ENCODE results near the gene VEZF1. TPM values are rescaled to one million over a fixed set of nuclear protein-coding genes. Genes with fewer than 3 reads are reported as not detected.

The VEZF1 gene
- total RNA-seq, 2 donors from 2014 or later, result 68.4 to 75.5 TPM

- H3K36me3 ChIP-seq, result no peaks in the 10 kb centered on the region
- no peak for TF ChIP-seq CTCF (IDR thresholded peaks at IDR 0.05)
- no peaks in the 10 kb centered on the region for H3K4me1 ChIP-seq (ENCODE audit: control insufficient read depth in 1 of 2, low read depth in 2 of 2)
- DNase-seq (ENCODE audit: low spot score), result no peak
- no peak for ATAC-seq (ENCODE audit: insufficient number of reproducible peaks, low FRiP score, low read depth)
- no peak overlapping the region for H3K27ac ChIP-seq
- H3K4me3 ChIP-seq, result no peak overlapping the region
- H3K9me3 ChIP-seq, result no peaks in the 10 kb centered on the region
- no peaks in the 10 kb centered on the region for H3K27me3 ChIP-seq (replicated peaks; ENCODE audit: insufficient read depth)
These were observed 31.5 kb upstream of the VEZF1 start for GRCh38 chr17:58019521-58019920.

GRCh38 chr17:58019039-58019438, 31.0 kb upstream of the VEZF1 start:
- no peak for TF ChIP-seq CTCF (IDR thresholded peaks at IDR 0.05)
- ATAC-seq (ENCODE audit: insufficient number of reproducible peaks, low FRiP score, low read depth), result no peak
- no peaks in the 10 kb centered on the region for H3K9me3 ChIP-seq
- no peak overlapping the region for H3K4me3 ChIP-seq
- no peak overlapping the region for H3K27ac ChIP-seq
- H3K27me3 ChIP-seq (replicated peaks; ENCODE audit: insufficient read depth), result no peaks in the 10 kb centered on the region
- H3K36me3 ChIP-seq, result no peaks in the 10 kb centered on the region
- no peak for DNase-seq (ENCODE audit: low spot score)
- no peaks in the 10 kb centered on the region for H3K4me1 ChIP-seq (ENCODE audit: control insufficient read depth in 1 of 2, low read depth in 2 of 2)

GRCh38 chr17:58010067-58010799, 22.2 kb upstream of the VEZF1 start:
- H3K27ac ChIP-seq, result no peak overlapping the region
- ATAC-seq (ENCODE audit: insufficient number of reproducible peaks, low FRiP score, low read depth) (no peak), DNase-seq (ENCODE audit: low spot score) (no peak)
- H3K27me3 ChIP-seq (replicated peaks; ENCODE audit: insufficient read depth), result no peaks in the 10 kb centered on the region
- no peak for TF ChIP-seq CTCF (IDR thresholded peaks at IDR 0.05)
- H3K4me3 ChIP-seq, result no peak overlapping the region
- peaks cover 7% of the 10 kb centered on the region for H3K36me3 ChIP-seq
- H3K4me1 ChIP-seq (ENCODE audit: control insufficient read depth in 1 of 2, low read depth in 2 of 2), result peaks cover 9 to 18% of the 10 kb centered on the region in 2 donors
- H3K9me3 ChIP-seq, result no peaks in the 10 kb centered on the region

GRCh38 chr17:58007781-58008706, 20.0 kb upstream of the VEZF1 start:
- ATAC-seq (ENCODE audit: insufficient number of reproducible peaks, low FRiP score, low read depth) (no peak), DNase-seq (ENCODE audit: low spot score) (no peak)
- Histone ChIP-seq H3K4me1 (ENCODE audit: control insufficient read depth in 1 of 2, low read depth in 2 of 2) (peaks cover 10 to 39% of the 10 kb centered on the region in 2 donors), H3K27ac (peak overlapping the region; percentile 56 to 100), H3K4me3 (peak overlapping the region; percentile 92), H3K27me3 (replicated peaks; ENCODE audit: insufficient read depth) (no peaks in the 10 kb centered on the region), H3K36me3 (peaks cover 27% of the 10 kb centered on the region), H3K9me3 (no peaks in the 10 kb centered on the region)
- TF ChIP-seq CTCF (IDR thresholded peaks at IDR 0.05), result no peak

All from thoracic aorta (tissue), 2 donors.